CD4-positive, alpha-beta T cell (primary cell): ENCODE data around the gene MBD3L1. TPM values are rescaled to one million over a fixed set of nuclear protein-coding genes. Genes with fewer than 3 reads are reported as not detected.

Experiments
- ATAC-seq: fragments of 200-7000 bp; cut with Tn5 transposase; one replicate; pipeline ENCODE4 v1.10.0; 2022; ENCODE audit warnings: mild to moderate bottlenecking; ENCODE audit not compliant: poor library complexity
- CTCF ChIA-PET: fragments of 350-600 bp; sonication (Branson Sonifier 250); formaldehyde crosslinking; loops from one replicate; lab custom pipeline; 2021; ENCODE audit warnings: antibody characterized with exemption, inconsistent platforms; lab: Charles Lee
- POLR2A ChIA-PET: fragments of 350-600 bp; sonication (Branson Sonifier 250); formaldehyde crosslinking; loops from one replicate; lab custom pipeline; 2021; ENCODE audit warnings: antibody characterized with exemption, inconsistent platforms; lab: Charles Lee
- DNase-seq, 14 experiments: peaks; one replicate each; pipeline ENCODE4 v3.0.0-alpha.2; 2013 to 2020; ENCODE audit warnings: mixed read lengths in 2 of 14
- H3K27ac ChIP-seq, 2 donors: one replicate each; pipeline versions ENCODE4 v1.5.1 to v1.7.0; 2013; ENCODE audit warnings: low read length in 2 of 2, low read depth in 1 of 2, mild to moderate bottlenecking in 1 of 2
- H3K27me3 ChIP-seq, 2 experiments: 1 replicate in 1 of 2; 2 replicates in 1 of 2; pipeline versions ENCODE4 v1.6.1 to v1.7.0; 2013; ENCODE audit warnings: low read length in 2 of 2, control low read depth in 1 of 2, mild to moderate bottlenecking in 1 of 2, moderate library complexity in 1 of 2; ENCODE audit not compliant: insufficient read depth in 2 of 2, control insufficient read depth in 1 of 2
- H3K36me3 ChIP-seq: one replicate; pipeline ENCODE4 v1.6.1; 2013; ENCODE audit warnings: low read length, control low read depth; ENCODE audit not compliant: insufficient read depth
- H3K4me1 ChIP-seq: one replicate; pipeline ENCODE4 v1.6.1; 2013; ENCODE audit warnings: low read length, control low read depth; ENCODE audit not compliant: insufficient read depth
- H3K4me3 ChIP-seq: one replicate; pipeline ENCODE4 v1.5.1; 2013; ENCODE audit warnings: mild to moderate bottlenecking, low read length, moderate library complexity
- H3K9me3 ChIP-seq, 2 experiments: 1 replicate in 1 of 2; 2 replicates in 1 of 2; pipeline versions ENCODE4 v1.6.1 to v1.7.0; 2013; ENCODE audit warnings: low read length in 2 of 2, mild to moderate bottlenecking in 2 of 2, control low read depth in 1 of 2, moderate library complexity in 1 of 2; ENCODE audit not compliant: control insufficient read depth in 1 of 2, insufficient read depth in 1 of 2
- H3K27ac Mint-ChIP-seq: one replicate; pipeline ENCODE4 v1.8.0; 2020; ENCODE audit warnings: mixed read lengths
- H3K27me3 Mint-ChIP-seq: one replicate; pipeline ENCODE4 v1.8.0; 2021; ENCODE audit warnings: mixed read lengths
- H3K36me3 Mint-ChIP-seq: one replicate; pipeline ENCODE4 v1.8.0; 2021; ENCODE audit warnings: low read depth, mixed read lengths
- H3K4me1 Mint-ChIP-seq: one replicate; pipeline ENCODE4 v1.8.0; 2021; ENCODE audit warnings: low read depth, mixed read lengths
- H3K4me3 Mint-ChIP-seq: one replicate; pipeline ENCODE4 v1.8.0; 2020; ENCODE audit warnings: mild to moderate bottlenecking, mixed read lengths
- H3K9me3 Mint-ChIP-seq: one replicate; pipeline ENCODE4 v1.8.0; 2020; ENCODE audit warnings: mixed read lengths
- CTCF ChIP-seq: fragments of 200-600 bp; IDR thresholded peaks from one replicate; pipeline ENCODE4 v1.8.0; 2022; ENCODE audit warnings: antibody characterized with exemption, mild to moderate bottlenecking
- intact Hi-C, 2 experiments: fragments of 100-400 bp; cut with DNase I in 1 of 2; cut with micrococcal nuclease in 1 of 2; formaldehyde crosslinking; loops; one replicate each; pipeline versions ENCODE4 v1.15.1 to v1.9.0; 2023 to 2025; cut with DNase I, micrococcal nuclease
- total RNA-seq, 174 experiments: library from RNA in 2 of 174; stranded (reverse) in 2 of 174; gene quantifications; one replicate each; pipeline ENCODE4 v1.2.3 and lab custom pipeline; 2021 to 2026

Gene MBD3L1
- total RNA-seq, 2 experiments from 2014 or later: not detected

GRCh38 chr19:8827277-8827676, 4.9 kb upstream of the MBD3L1 start:
- Mint-ChIP-seq H3K36me3 (peaks cover 72% of the 10 kb centered on the region), H3K4me1 (peaks cover 19% of the 10 kb centered on the region), H3K9me3 (no peaks in the 10 kb centered on the region), H3K27ac (no peak overlapping the region), H3K4me3 (no peak overlapping the region), H3K27me3 (no peaks in the 10 kb centered on the region)
- ChIA-PET POLR2A (no interaction called here), CTCF (no interaction called here)
- peaks cover 45% of the 10 kb centered on the region for H3K36me3 ChIP-seq
- DNase-seq (no peak), ATAC-seq (no peak)
- H3K27ac ChIP-seq: no peak overlapping the region
- H3K4me1 ChIP-seq: peaks cover 13% of the 10 kb centered on the region
- no peak overlapping the region for H3K4me3 ChIP-seq
- TF ChIP-seq CTCF: no peak
- H3K27me3 ChIP-seq: no peaks in the 10 kb centered on the region
- H3K9me3 ChIP-seq: no peaks in the 10 kb centered on the region
- intact Hi-C loops: no loop called here

GRCh38 chr19:8831373-8831772, 804 bp upstream of the MBD3L1 start:
- H3K4me3 Mint-ChIP-seq: peak overlapping the region; percentile 94
- H3K4me3 ChIP-seq: peak overlapping the region; percentile 90
- POLR2A ChIA-PET: interaction anchor here (0.5 to 1.4 kb wide), 4 partner anchors 14 to 639 kb away, joined by 3 to 4 read pairs (median 4); partner anchors contain the start of genes HNRNPM and ZNF266

GRCh38 chr19:8831832-8832131, 395 bp upstream of the MBD3L1 start:
- ChIA-PET POLR2A (interaction anchor here (0.5 to 1.4 kb wide), 4 partner anchors 14 to 639 kb away, joined by 3 to 4 read pairs (median 4); partner anchors contain the start of genes HNRNPM and ZNF266), CTCF (no interaction called here)
- H3K36me3 Mint-ChIP-seq: peaks cover 39% of the 10 kb centered on the region

More at GRCh38 chr19:8831373-8831772, 804 bp upstream of the MBD3L1 start:
- H3K27ac ChIP-seq: peak overlapping the region; percentile 89 to 92
- peaks cover 31% of the 10 kb centered on the region for H3K4me1 Mint-ChIP-seq
- peaks cover 18% of the 10 kb centered on the region for H3K4me1 ChIP-seq
- no peaks in the 10 kb centered on the region for H3K9me3 Mint-ChIP-seq
- peaks cover 39% of the 10 kb centered on the region for H3K36me3 Mint-ChIP-seq
- no peaks in the 10 kb centered on the region for H3K27me3 ChIP-seq
- no peak for DNase-seq
- no peak for ATAC-seq
- CTCF ChIA-PET: no interaction called here
- TF ChIP-seq CTCF: no peak
- intact Hi-C loops: loop anchor here in 1 of 2 experiments (5.0 to 10.0 kb wide), 8 partner anchors 313 to 963 kb away; partner anchors contain the start of genes RAB11B, TIMM44, ZNF266 and ZNF317
- no peaks in the 10 kb centered on the region for H3K27me3 Mint-ChIP-seq
- H3K9me3 ChIP-seq: peaks cover 0 to 4% of the 10 kb centered on the region in 2 experiments
- H3K27ac Mint-ChIP-seq: peak overlapping the region; percentile 95
- H3K36me3 ChIP-seq: peaks cover 21% of the 10 kb centered on the region

More at GRCh38 chr19:8831832-8832131, 395 bp upstream of the MBD3L1 start:
- no peaks in the 10 kb centered on the region for H3K27me3 Mint-ChIP-seq
- intact Hi-C loops: loop anchor here in 1 of 2 experiments (5.0 to 10.0 kb wide), 8 partner anchors 313 to 963 kb away; partner anchors contain the start of genes RAB11B, TIMM44, ZNF266 and ZNF317
- H3K4me3 ChIP-seq: peak overlapping the region; percentile 90
- peaks cover 0 to 4% of the 10 kb centered on the region in 2 experiments for H3K9me3 ChIP-seq
- ATAC-seq (no peak), DNase-seq (no peak)
- no peak for TF ChIP-seq CTCF
- peak overlapping the region; percentile 95 for H3K27ac Mint-ChIP-seq
- peak overlapping the region; percentile 94 for H3K4me3 Mint-ChIP-seq
- peaks cover 31% of the 10 kb centered on the region for H3K4me1 Mint-ChIP-seq
- H3K4me1 ChIP-seq: peaks cover 17% of the 10 kb centered on the region
- peaks cover 18% of the 10 kb centered on the region for H3K36me3 ChIP-seq
- no peaks in the 10 kb centered on the region for H3K9me3 Mint-ChIP-seq
- peak overlapping the region; percentile 89 to 92 for H3K27ac ChIP-seq
- H3K27me3 ChIP-seq: no peaks in the 10 kb centered on the region
